IMR-90 (cell line): ENCODE measurements around the gene GAREM1. TPM values are rescaled to one million over a fixed set of nuclear protein-coding genes. Genes with fewer than 3 reads are reported as not detected.

Source experiments
- ATAC-seq: fragments of 200-7000 bp; cut with Tn5 transposase; 2 replicates; pipeline ENCODE4 v1.9.1; 2020; ENCODE audit warnings: low read depth, mild to moderate bottlenecking, moderate library complexity
- BruUV-seq: library from RNA; stranded (reverse); fragments of 400-500 nt; replicated peaks from 2 replicates; lab custom pipeline; 2021; lab: Mats Ljungman, UMichigan
- CTCF ChIA-PET: fragments of 300-600 bp; formaldehyde crosslinking; extraction: SDS; loops from one replicate; lab custom pipeline; 2021; ENCODE audit warnings: antibody characterized with exemption; lab: Yijun Ruan, JAX
- POLR2A ChIA-PET: fragments of 300-600 bp; sonication (Branson Sonifier 250); formaldehyde crosslinking; loops from one replicate; lab custom pipeline; 2022; ENCODE audit warnings: antibody characterized with exemption; ENCODE audit not compliant: unreplicated experiment; lab: Charles Lee
- DNase-seq: peaks from one replicate; pipeline ENCODE4 v3.0.0; 2013
- H2AFZ ChIP-seq: replicated peaks from 2 replicates; pipeline ENCODE3; 2013; ENCODE audit warnings: low read length, mild to moderate bottlenecking; ENCODE audit not compliant: poor library complexity
- H2AK5ac ChIP-seq: 2 replicates; pipeline ENCODE4 v1.6.1; 2013; ENCODE audit warnings: low read depth, low read length, inconsistent platforms
- H2AK9ac ChIP-seq: replicated peaks from 2 replicates; pipeline ENCODE3; 2013; ENCODE audit warnings: mild to moderate bottlenecking, low read depth, low read length, moderate library complexity; ENCODE audit not compliant: poor library complexity
- H2BK120ac ChIP-seq: 2 replicates; pipeline ENCODE4 v1.6.1; 2013; ENCODE audit warnings: low read depth, low read length, inconsistent platforms
- H2BK15ac ChIP-seq: 3 replicates; pipeline ENCODE4 v1.6.1; 2013; ENCODE audit warnings: low read depth, low read length, inconsistent platforms
- H2BK20ac ChIP-seq: 2 replicates; pipeline ENCODE4 v1.6.1; 2013; ENCODE audit warnings: low read depth, mild to moderate bottlenecking, inconsistent platforms, low read length, moderate library complexity
- H2BK5ac ChIP-seq: 2 replicates; pipeline ENCODE4 v1.6.1; 2013; ENCODE audit warnings: mild to moderate bottlenecking, low read depth, low read length, inconsistent platforms; ENCODE audit not compliant: poor library complexity, severe bottlenecking
- H3K14ac ChIP-seq: replicated peaks from 2 replicates; pipeline ENCODE4 v1.6.1; 2013; ENCODE audit warnings: low read depth, low read length, inconsistent platforms
- H3K18ac ChIP-seq: 2 replicates; pipeline ENCODE4 v1.6.1; 2013; ENCODE audit warnings: low read depth, low read length, control low read depth
- H3K23ac ChIP-seq: 2 replicates; pipeline ENCODE4 v1.6.1; 2013; ENCODE audit warnings: low read depth, low read length, inconsistent platforms
- H3K27ac ChIP-seq: 2 replicates; pipeline ENCODE4 v1.5.1; 2013; ENCODE audit warnings: mild to moderate bottlenecking, control low read depth, low read length; ENCODE audit not compliant: insufficient read depth
- H3K27me3 ChIP-seq: 2 replicates; pipeline ENCODE4 v1.6.1; 2013; ENCODE audit warnings: low read length; ENCODE audit not compliant: control insufficient read depth, insufficient read depth
- H3K36me3 ChIP-seq: 2 replicates; pipeline ENCODE4 v1.6.1; 2013; ENCODE audit warnings: low read length, mixed read lengths; ENCODE audit not compliant: control insufficient read depth, insufficient read depth
- H3K4ac ChIP-seq: 2 replicates; pipeline ENCODE4 v1.6.1; 2013; ENCODE audit warnings: low read depth, low read length, inconsistent platforms
- H3K4me1 ChIP-seq: 2 replicates; pipeline ENCODE4 v1.6.1; 2013; ENCODE audit warnings: low read length, mixed read lengths; ENCODE audit not compliant: control insufficient read depth, insufficient read depth
- H3K4me2 ChIP-seq: 2 replicates; pipeline ENCODE4 v1.6.1; 2013; ENCODE audit warnings: low read depth, mild to moderate bottlenecking, control low read depth, low read length, moderate library complexity
- H3K4me3 ChIP-seq: 2 replicates; pipeline ENCODE4 v1.5.1; 2013; ENCODE audit warnings: low read depth, mild to moderate bottlenecking, control low read depth, low read length, moderate library complexity; ENCODE audit not compliant: insufficient read depth
- H3K56ac ChIP-seq: 2 replicates; pipeline ENCODE4 v1.6.1; 2013; ENCODE audit warnings: low read length, inconsistent platforms; ENCODE audit not compliant: insufficient read depth; ENCODE audit errors: extremely low read depth
- H3K79me1 ChIP-seq, 2 experiments: 2 replicates each; pipeline ENCODE4 v1.6.1; 2013; ENCODE audit warnings: low read length in 2 of 2, inconsistent platforms in 1 of 2, low read depth in 1 of 2
- H3K9ac ChIP-seq: 2 replicates; pipeline ENCODE4 v1.6.1; 2013; ENCODE audit warnings: low read depth, low read length, control low read depth
- H3K9me1 ChIP-seq: 2 replicates; pipeline ENCODE4 v1.6.1; 2013; ENCODE audit warnings: low read length, inconsistent platforms; ENCODE audit not compliant: insufficient read depth
- H3K9me3 ChIP-seq: 2 replicates; pipeline ENCODE4 v1.6.1; 2013; ENCODE audit warnings: low read length; ENCODE audit not compliant: control insufficient read depth, insufficient read depth
- H4K20me1 ChIP-seq: 2 replicates; pipeline ENCODE4 v1.6.1; 2013; ENCODE audit warnings: low read length, inconsistent platforms; ENCODE audit not compliant: insufficient read depth
- H4K5ac ChIP-seq: 2 replicates; pipeline ENCODE4 v1.6.1; 2013; ENCODE audit warnings: mild to moderate bottlenecking, low read depth, low read length, control low read depth
- H4K8ac ChIP-seq, 2 experiments: 2 replicates each; pipeline ENCODE4 v1.6.1; 2013; ENCODE audit warnings: low read depth in 2 of 2, low read length in 2 of 2, control low read depth in 1 of 2, inconsistent platforms in 1 of 2
- H4K91ac ChIP-seq: 2 replicates; pipeline ENCODE4 v1.6.1; 2013; ENCODE audit warnings: low read depth, low read length, inconsistent platforms; ENCODE audit not compliant: insufficient read depth
- BHLHE40 ChIP-seq: fragments of 150-350 bp; IDR thresholded peaks from 2 replicates; pipeline ENCODE4 v1.6.1; 2016; ENCODE audit warnings: mild to moderate bottlenecking, low read depth, low read length
- CEBPB ChIP-seq: IDR thresholded peaks from 2 replicates; pipeline ENCODE4 v1.6.1; 2012; ENCODE audit warnings: low read depth, low read length, improper control_type of control experiment
- CHD1 ChIP-seq: IDR thresholded peaks from 2 replicates; pipeline ENCODE4 v1.6.1; 2012; ENCODE audit warnings: low read depth, low read length, improper control_type of control experiment
- CTCF ChIP-seq: conservative IDR thresholded peaks from 2 replicates; pipeline ENCODE4 v1.5.1; 2012; ENCODE audit warnings: mild to moderate bottlenecking, low read depth, low read length, improper control_type of control experiment
- ELK1 ChIP-seq: fragments of 150-350 bp; IDR thresholded peaks from 2 replicates; pipeline ENCODE4 v1.6.1; 2016; ENCODE audit warnings: low read depth, mild to moderate bottlenecking, low read length, moderate library complexity, borderline replicate concordance
- FOS ChIP-seq: fragments of 150-350 bp; IDR thresholded peaks from 2 replicates; pipeline ENCODE4 v1.6.1; 2016; ENCODE audit warnings: low read depth, low read length
- MAFK ChIP-seq: IDR thresholded peaks from 2 replicates; pipeline ENCODE4 v1.6.1; 2012; ENCODE audit warnings: low read depth, low read length, improper control_type of control experiment
- MAZ ChIP-seq: IDR thresholded peaks from 2 replicates; pipeline ENCODE4 v1.6.1; 2012; ENCODE audit warnings: low read depth, mild to moderate bottlenecking, low read length, improper control_type of control experiment, moderate library complexity, borderline replicate concordance
- MXI1 ChIP-seq: IDR thresholded peaks from 2 replicates; pipeline ENCODE4 v1.6.1; 2012; ENCODE audit warnings: low read depth, mild to moderate bottlenecking, low read length, moderate library complexity, borderline replicate concordance
- NFE2L2 ChIP-seq: fragments of 150-350 bp; IDR thresholded peaks from 2 replicates; pipeline ENCODE4 v1.6.1; 2016; ENCODE audit warnings: low read depth, mild to moderate bottlenecking, low read length
- POLR2A ChIP-seq: IDR thresholded peaks from 2 replicates; pipeline ENCODE4 v1.6.1; 2012; ENCODE audit warnings: mild to moderate bottlenecking, low read depth, low read length
- RAD21 ChIP-seq: IDR thresholded peaks from 2 replicates; pipeline ENCODE4 v1.6.1; 2012; ENCODE audit warnings: low read length, improper control_type of control experiment
- RCOR1 ChIP-seq: IDR thresholded peaks from 2 replicates; pipeline ENCODE4 v1.6.1; 2012; ENCODE audit warnings: mild to moderate bottlenecking, low read length, improper control_type of control experiment; ENCODE audit not compliant: insufficient replicate concordance
- RFX5 ChIP-seq: IDR thresholded peaks from 2 replicates; pipeline ENCODE4 v1.8.0; 2012; ENCODE audit warnings: low read depth, mild to moderate bottlenecking, low read length, moderate library complexity
- SMC3 ChIP-seq: fragments of 150-350 bp; IDR thresholded peaks from 2 replicates; pipeline ENCODE4 v1.6.1; 2016; ENCODE audit warnings: low read depth, mild to moderate bottlenecking, antibody characterized with exemption, low read length, moderate library complexity
- USF2 ChIP-seq: fragments of 150-350 bp; IDR thresholded peaks from 2 replicates; pipeline ENCODE4 v1.6.1; 2017; ENCODE audit warnings: mild to moderate bottlenecking, antibody characterized with exemption, low read length, low read depth
- WGBS, 2 experiments: methylation state at CpG; one replicate each; pipeline versions ENCODE4 v1.1.5 to v1.1.7; 2013; ENCODE audit warnings: missing lambda C conversion rate in 2 of 2; ENCODE audit not compliant: insufficient read length in 1 of 2; ENCODE audit errors: extremely low coverage in 2 of 2; 5-methylcytosine and 5-hydroxymethylcytosine counted together
- dilution Hi-C: fragments of 300-500 bp; cut with HindIII; formaldehyde crosslinking; loops from one replicate; pipeline ENCODE4 v1.14.3; 2018; ENCODE audit warnings: low sequenced_read_pairs; ENCODE audit not compliant: unreplicated experiment
- in situ Hi-C: fragments of 300-500 bp; cut with MboI; formaldehyde crosslinking; loops from 3 replicates; pipeline ENCODE4 v1.14.3; 2019; ENCODE audit warnings: low sequenced_read_pairs, inconsistent platforms, mixed read lengths
- intact Hi-C: fragments of 100-400 bp; cut with micrococcal nuclease; formaldehyde crosslinking; loops from 2 replicates; pipeline ENCODE4 v1.10.0; 2022
- polyA plus RNA-seq, 3 experiments: library from polyadenylated mRNA; depleted of rRNA; stranded (reverse); fragments of >200 nt; gene quantifications; 2 replicates each; pipeline ENCODE4 v1.2.3, GENCODE V29; 2012; ENCODE audit warnings: low replicate concordance in 1 of 3
- total RNA-seq: library from RNA; depleted of rRNA; stranded (reverse); fragments of >200 nt; gene quantifications from 2 replicates; pipeline ENCODE4 v1.2.3, GENCODE V29; 2012

Gene GAREM1
- total and polyA plus RNA-seq, 2 of the 4 experiments (the other 2 are of a cell fraction): 1.4 to 2.3 TPM

- no peaks in the 10 kb centered on the region for H3K79me1 ChIP-seq
Observed at GRCh38 chr18:32346671-32347070, 124.0 kb downstream of the GAREM1 start.

More at GRCh38 chr18:32346671-32347070, 124.0 kb downstream of the GAREM1 start:
- TF ChIP-seq CHD1 (no peak), MXI1 (no peak), FOS (no peak), POLR2A (no peak), RCOR1 (no peak), RAD21 (no peak), MAFK (no peak), MAZ (no peak), USF2 (no peak), CTCF (no peak), ELK1 (no peak), NFE2L2 (no peak), BHLHE40 (no peak), RFX5 (no peak), CEBPB (no peak), SMC3 (no peak)
- ChIA-PET CTCF (no interaction called here), POLR2A (no interaction called here)
- Histone ChIP-seq H4K91ac (peak overlapping the region; percentile 4; the same call in 1 of the 2 replicates), H3K4me3 (no peak overlapping the region), H4K20me1 (no peaks in the 10 kb centered on the region), H2BK120ac (peak overlapping the region; percentile 28), H3K18ac (peak overlapping the region; percentile 30), H4K8ac (peak overlapping the region; percentile 62 to 70; a peak in 3 of 4 replicates), H3K36me3 (no peaks in the 10 kb centered on the region), H3K23ac (no peak overlapping the region), H2AK5ac (no peak overlapping the region), H3K56ac (no peak overlapping the region), H2AK9ac (no peak overlapping the region), H3K9me1 (0 out of 2 replicates have a peak, but pooled peaks cover 3% of the 10 kb centered on the region), H3K4me1 (peaks cover 3% of the 10 kb centered on the region), H3K4ac (peak overlapping the region; percentile 17; the same call in 1 of the 2 replicates), H2BK15ac (no peak overlapping the region), H3K14ac (no peak overlapping the region), H4K5ac (peak overlapping the region; percentile 17), H3K4me2 (peak overlapping the region; percentile 60), H3K27ac (peak overlapping the region; percentile 35), H2AFZ (peak overlapping the region; percentile 82), H3K9ac (peak overlapping the region; percentile 42; the same call in 1 of the 2 replicates), H3K27me3 (no peaks in the 10 kb centered on the region), H3K9me3 (no peaks in the 10 kb centered on the region), H2BK5ac (peak overlapping the region; percentile 72), H2BK20ac (no peak overlapping the region)
- no TSS peak for BruUV-seq
- dilution Hi-C loops: no loop called here
- WGBS, 2 experiments: no CpG with 5 or more reads among the region's 4 CpGs
- in situ Hi-C loops: no loop called here
- ATAC-seq (peak; percentile 64), DNase-seq (peak; percentile 27)
- intact Hi-C loops: no loop called here
